ENCODE results near the gene STUM. TPM values are rescaled to one million over a fixed set of nuclear protein-coding genes. Genes with fewer than 3 reads are reported as not detected.

STUM gene
- total and polyA plus RNA-seq, 12 donors: 0.13 to 0.44 (median 0.24) TPM; not detected in 1

DNA sequence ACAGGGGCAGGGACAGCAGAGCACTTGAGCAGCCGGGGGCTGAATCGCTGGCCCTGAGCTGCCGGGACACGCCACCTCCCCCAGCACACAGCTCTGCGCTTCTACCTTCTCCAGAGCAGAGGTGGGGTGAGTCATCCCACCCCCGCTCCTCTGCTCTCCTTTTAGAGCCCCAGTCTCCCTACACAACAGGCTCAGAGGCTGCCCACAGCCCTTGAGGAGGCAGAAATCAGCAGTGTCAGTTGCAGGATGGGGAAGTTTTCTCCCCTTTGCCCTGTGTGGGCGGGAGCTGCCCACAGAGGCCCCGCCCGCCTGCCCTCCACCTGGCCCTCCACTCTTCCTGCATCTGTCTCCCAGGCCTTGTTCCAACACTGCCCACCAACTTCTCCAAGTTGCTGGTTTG lies 94.6 kb downstream of the STUM start:
- DNase-seq: peak in 2 of 7 donors; percentile 39 to 40
- 50 to 65% (median 59%) methylated on average over 5 to 9 of the region's 9 CpGs for WGBS, 4 donors
- no peak overlapping the region for H3K27ac ChIP-seq
- no peaks in the 10 kb centered on the region for H3K27me3 ChIP-seq
- TF ChIP-seq CTCF (IDR thresholded peaks at IDR 0.05) (no peak), POLR2A (IDR thresholded peaks at IDR 0.05) (no peak)
- no peaks in the 10 kb centered on the region for H3K4me1 ChIP-seq (replicated peaks in 1 of 2)
- no peak overlapping the region for H3K4me3 ChIP-seq
- peaks cover 0 to 15% of the 10 kb centered on the region in 2 donors for H3K36me3 ChIP-seq (replicated peaks in 1 of 2)
- no peaks in the 10 kb centered on the region for H3K9me3 ChIP-seq (replicated peaks in 1 of 3)
- intact Hi-C loops (cut with DNase I): loop anchor here in 1 of 2 donors (10.0 kb wide), 1 partner anchor 52 kb away; no protein-coding TSS in a partner anchor

GRCh38 chr1:226643611-226644540 lies 95.3 kb downstream of the STUM start:
- 76 to 82% (median 79%) methylated on average over 9 to 18 of the region's 18 CpGs for WGBS, 4 donors
- Histone ChIP-seq H3K27me3 (no peaks in the 10 kb centered on the region), H3K27ac (no peak overlapping the region), H3K4me3 (no peak overlapping the region), H3K9me3 (replicated peaks in 1 of 3) (no peaks in the 10 kb centered on the region), H3K36me3 (replicated peaks in 1 of 2) (peaks cover 0 to 18% of the 10 kb centered on the region in 2 donors), H3K4me1 (replicated peaks in 1 of 2) (no peaks in the 10 kb centered on the region)
- peak in 1 of 7 donors; percentile 11 for DNase-seq
- intact Hi-C loops (cut with DNase I): loop anchor here in 1 of 2 donors (10.0 kb wide), 1 partner anchor 51 kb away; no protein-coding TSS in a partner anchor
- TF ChIP-seq CTCF (IDR thresholded peaks at IDR 0.05) (no peak), POLR2A (IDR thresholded peaks at IDR 0.05) (no peak)

GRCh38 chr1:226644541-226645176 lies 96.1 kb downstream of the STUM start:
- DNase-seq: peak in 2 of 7 donors; percentile 4 to 9
- Histone ChIP-seq H3K27ac (no peak overlapping the region), H3K27me3 (no peaks in the 10 kb centered on the region), H3K9me3 (replicated peaks in 1 of 3) (no peaks in the 10 kb centered on the region), H3K4me1 (replicated peaks in 1 of 2) (no peaks in the 10 kb centered on the region), H3K36me3 (replicated peaks in 1 of 2) (peaks cover 0 to 18% of the 10 kb centered on the region in 2 donors), H3K4me3 (no peak overlapping the region)
- TF ChIP-seq POLR2A (IDR thresholded peaks at IDR 0.05): no peak
- TF ChIP-seq CTCF (IDR thresholded peaks at IDR 0.05): no peak
- intact Hi-C loops (cut with DNase I): loop anchor here in 1 of 2 donors (10.0 kb wide), 1 partner anchor 50 kb away; no protein-coding TSS in a partner anchor
- 87 to 90% (median 89%) methylated on average over 8 to 10 of the region's 10 CpGs for WGBS, 4 donors

All from adrenal gland (tissue), 12 donors.